ENCODE data around the gene CDK5. TPM values are rescaled to one million over a fixed set of nuclear protein-coding genes. Genes with fewer than 3 reads are reported as not detected.

CDK5 gene
- total RNA-seq, 2 experiments from 2014 or later, result 15.3 to 15.9 TPM

- Mint-ChIP-seq H3K27ac (no peak overlapping the region), H3K9me3 (no peaks in the 10 kb centered on the region), H3K4me3 (no peak overlapping the region), H3K36me3 (no peaks in the 10 kb centered on the region), H3K27me3 (peaks cover 6% of the 10 kb centered on the region), H3K4me1 (peaks cover 7% of the 10 kb centered on the region)
- DNase-seq (no peak), ATAC-seq (ENCODE audit: low read depth) (no peak)
- POLR2A ChIA-PET, result interaction anchor here (1.5 kb wide), 1 partner anchor 11 kb away, joined by 3 read pairs; the partner anchor contains the start of gene FASTK
Measured at GRCh38 chr7:151091431-151091830, 33.7 kb upstream of the CDK5 start.

- Mint-ChIP-seq H3K4me3 (no peak overlapping the region), H3K4me1 (peaks cover 7% of the 10 kb centered on the region), H3K27me3 (peaks cover 6% of the 10 kb centered on the region), H3K36me3 (no peaks in the 10 kb centered on the region), H3K9me3 (no peaks in the 10 kb centered on the region), H3K27ac (no peak overlapping the region)
- ATAC-seq (ENCODE audit: low read depth) (no peak), DNase-seq (no peak)
- POLR2A ChIA-PET, result interaction anchor here (1.0 to 1.5 kb wide), 2 partner anchors 10 to 136 kb away, joined by 3 read pairs; partner anchors contain the start of genes ABCF2 and FASTK
Measured at GRCh38 chr7:151091003-151091402, 33.3 kb upstream of the CDK5 start.

GRCh38 chr7:151089893-151090730 is 32.4 kb upstream of the CDK5 start:
- no peaks in the 10 kb centered on the region for H3K36me3 Mint-ChIP-seq
- H3K9me3 Mint-ChIP-seq, result no peaks in the 10 kb centered on the region
- H3K27ac Mint-ChIP-seq, result no peak overlapping the region
- no peak overlapping the region for H3K4me3 Mint-ChIP-seq
- H3K4me1 Mint-ChIP-seq, result peaks cover 13% of the 10 kb centered on the region
- DNase-seq, result no peak
- POLR2A ChIA-PET, result interaction anchor here (1.0 to 1.5 kb wide), 2 partner anchors 10 to 137 kb away, joined by 3 read pairs; partner anchors contain the start of genes ABCF2 and FASTK
- ATAC-seq (ENCODE audit: low read depth), result no peak
- H3K27me3 Mint-ChIP-seq, result peaks cover 12% of the 10 kb centered on the region

GRCh38 chr7:151088856-151089699 is 31.4 kb upstream of the CDK5 start:
- Mint-ChIP-seq H3K36me3 (no peaks in the 10 kb centered on the region), H3K9me3 (no peaks in the 10 kb centered on the region), H3K27me3 (peaks cover 19% of the 10 kb centered on the region), H3K4me3 (peak overlapping the region; percentile 35), H3K4me1 (peaks cover 17% of the 10 kb centered on the region), H3K27ac (peak overlapping the region; percentile 23)
- ATAC-seq (ENCODE audit: low read depth) (no peak), DNase-seq (no peak)
- POLR2A ChIA-PET, result interaction anchor here (0.5 kb wide), 1 partner anchor 36 kb away, joined by 3 read pairs; no protein-coding TSS in a partner anchor

GRCh38 chr7:151088019-151088855 is 30.5 kb upstream of the CDK5 start:
- DNase-seq (no peak), ATAC-seq (ENCODE audit: low read depth) (no peak)
- H3K27me3 Mint-ChIP-seq, result peaks cover 19% of the 10 kb centered on the region
- H3K4me1 Mint-ChIP-seq, result peaks cover 17% of the 10 kb centered on the region
- no peak overlapping the region for H3K27ac Mint-ChIP-seq
- H3K4me3 Mint-ChIP-seq, result peak overlapping the region; percentile 35
- H3K9me3 Mint-ChIP-seq, result no peaks in the 10 kb centered on the region
- no peaks in the 10 kb centered on the region for H3K36me3 Mint-ChIP-seq
- POLR2A ChIA-PET, result interaction anchor here (0.5 to 0.6 kb wide), 2 partner anchors 35 to 247 kb away, joined by 3 read pairs; no protein-coding TSS in a partner anchor

- H3K36me3 Mint-ChIP-seq, result peaks cover 3% of the 10 kb centered on the region
- ATAC-seq (ENCODE audit: low read depth) (no peak), DNase-seq (peak; percentile 54)
- POLR2A ChIA-PET, result no interaction called here
- no peaks in the 10 kb centered on the region for H3K9me3 Mint-ChIP-seq
- peak overlapping the region; percentile 87 for H3K4me3 Mint-ChIP-seq
- H3K4me1 Mint-ChIP-seq, result peaks cover 20% of the 10 kb centered on the region
- H3K27ac Mint-ChIP-seq, result no peak overlapping the region
- H3K27me3 Mint-ChIP-seq, result peaks cover 19% of the 10 kb centered on the region
Measured at GRCh38 chr7:151087245-151088018, 29.7 kb upstream of the CDK5 start.

GRCh38 chr7:151086802-151087244 is 29.1 kb upstream of the CDK5 start:
- Mint-ChIP-seq H3K4me3 (peak overlapping the region; percentile 87), H3K9me3 (no peaks in the 10 kb centered on the region), H3K36me3 (peaks cover 4% of the 10 kb centered on the region), H3K27me3 (peaks cover 19% of the 10 kb centered on the region), H3K4me1 (peaks cover 23% of the 10 kb centered on the region), H3K27ac (peak overlapping the region; percentile 80)
- DNase-seq, result peak; percentile 61
- POLR2A ChIA-PET, result no interaction called here
- no peak for ATAC-seq (ENCODE audit: low read depth)

- peaks cover 4% of the 10 kb centered on the region for H3K36me3 Mint-ChIP-seq
- POLR2A ChIA-PET, result interaction anchor here (0.7 to 1.5 kb wide), 3 partner anchors 26 to 77 kb away, joined by 3 to 5 read pairs (median 3); partner anchors contain the start of gene SLC4A2
- H3K4me1 Mint-ChIP-seq, result peaks cover 23% of the 10 kb centered on the region
Measured at GRCh38 chr7:151085691-151086620, 28.3 kb upstream of the CDK5 start, which contains the start of gene AGAP3. Gene AGAP3, plus strand, starts transcription at chr7:151086475. Its CDS starts 267 bp downstream, at chr7:151086742.

GRCh38 chr7:151085329-151085690 is 27.6 kb upstream of the CDK5 start:
- peaks cover 19% of the 10 kb centered on the region for H3K27me3 Mint-ChIP-seq
- H3K4me3 Mint-ChIP-seq, result peak overlapping the region; percentile 88
- no peak overlapping the region for H3K27ac Mint-ChIP-seq
- ATAC-seq (ENCODE audit: low read depth), result no peak
- H3K36me3 Mint-ChIP-seq, result peaks cover 4% of the 10 kb centered on the region
- peaks cover 23% of the 10 kb centered on the region for H3K4me1 Mint-ChIP-seq
- DNase-seq, result no peak
- POLR2A ChIA-PET, result interaction anchor here (0.7 to 1.5 kb wide), 3 partner anchors 26 to 76 kb away, joined by 3 to 5 read pairs (median 3); partner anchors contain the start of gene SLC4A2
- no peaks in the 10 kb centered on the region for H3K9me3 Mint-ChIP-seq

More at GRCh38 chr7:151085691-151086620, 28.3 kb upstream of the CDK5 start, which contains the start of gene AGAP3:
- H3K4me3 Mint-ChIP-seq, result peak within 1 kb of the TSS; percentile 88
- DNase-seq, result peak; percentile 68
- ATAC-seq (ENCODE audit: low read depth), result peak; percentile 17
- H3K9me3 Mint-ChIP-seq, result no peaks in the 10 kb centered on the region
- peak within 1 kb of the TSS; percentile 80 for H3K27ac Mint-ChIP-seq
- H3K27me3 Mint-ChIP-seq, result peaks cover 19% of the 10 kb centered on the region

GRCh38 chr7:151083824-151084160 is 26.1 kb upstream of the CDK5 start:
- Mint-ChIP-seq H3K27ac (peak overlapping the region; percentile 16), H3K27me3 (peaks cover 19% of the 10 kb centered on the region), H3K4me1 (peaks cover 29% of the 10 kb centered on the region), H3K9me3 (no peaks in the 10 kb centered on the region), H3K4me3 (peak overlapping the region; percentile 71), H3K36me3 (peaks cover 9% of the 10 kb centered on the region)
- POLR2A ChIA-PET, result interaction anchor here (0.9 to 3.9 kb wide), 4 partner anchors 24 to 72 kb away, joined by 3 to 32 read pairs (median 7); partner anchors contain the start of genes ABCB8, CDK5 and SLC4A2
- DNase-seq (no peak), ATAC-seq (ENCODE audit: low read depth) (no peak)

Data from activated naive CD8-positive, alpha-beta T cell treated with anti-CD3 and anti-CD28 coated beads, Interleukin-2, amount 10 ng/mL, durations not matched to agents 7 days and 5 days (primary cell).